PC-3 (cell line): ENCODE results near the gene CENPB.

ENCODE experiments used
- EZH2 ChIP-seq: fragments of 300-600 bp; sonication (generic); IDR thresholded peaks from one replicate; pipeline ENCODE4 v1.6.1; 2017; ENCODE audit warnings: antibody characterized with exemption, mild to moderate bottlenecking, low read length; ENCODE audit not compliant: unreplicated experiment
- TF ChIP-seq, protein P1 (sequence below): fragments of 300-600 bp; sonication (generic); conservative IDR thresholded peaks from 2 replicates; pipeline ENCODE4 v1.5.1; 2017; ENCODE audit warnings: antibody characterized with exemption, low read depth, mild to moderate bottlenecking, low read length

DNA sequence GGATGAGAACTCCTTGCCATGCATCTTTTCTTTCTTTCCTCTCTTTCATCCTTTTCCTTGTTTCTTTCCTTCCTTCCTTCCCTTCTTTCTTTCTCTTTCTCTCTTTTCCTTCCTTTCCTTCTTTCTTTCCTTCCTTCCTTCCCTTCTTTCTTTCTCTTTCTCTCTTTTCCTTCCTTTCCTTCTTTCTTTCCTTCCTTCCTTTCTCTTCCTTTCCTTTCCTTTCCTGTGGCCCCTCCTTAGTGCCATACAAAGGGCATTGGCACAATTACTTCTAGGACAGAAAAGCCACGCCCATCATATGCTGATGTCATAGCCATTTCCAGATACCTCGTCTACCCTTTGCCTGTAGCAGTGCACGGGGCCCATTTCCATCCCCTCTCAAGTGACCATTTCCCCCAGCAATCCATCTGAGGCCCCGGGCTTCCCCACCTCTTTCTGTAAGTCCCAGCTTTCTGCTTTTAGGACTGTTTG lies 2.2 kb upstream of the CENPB start:
- TF ChIP-seq, protein P1, sequence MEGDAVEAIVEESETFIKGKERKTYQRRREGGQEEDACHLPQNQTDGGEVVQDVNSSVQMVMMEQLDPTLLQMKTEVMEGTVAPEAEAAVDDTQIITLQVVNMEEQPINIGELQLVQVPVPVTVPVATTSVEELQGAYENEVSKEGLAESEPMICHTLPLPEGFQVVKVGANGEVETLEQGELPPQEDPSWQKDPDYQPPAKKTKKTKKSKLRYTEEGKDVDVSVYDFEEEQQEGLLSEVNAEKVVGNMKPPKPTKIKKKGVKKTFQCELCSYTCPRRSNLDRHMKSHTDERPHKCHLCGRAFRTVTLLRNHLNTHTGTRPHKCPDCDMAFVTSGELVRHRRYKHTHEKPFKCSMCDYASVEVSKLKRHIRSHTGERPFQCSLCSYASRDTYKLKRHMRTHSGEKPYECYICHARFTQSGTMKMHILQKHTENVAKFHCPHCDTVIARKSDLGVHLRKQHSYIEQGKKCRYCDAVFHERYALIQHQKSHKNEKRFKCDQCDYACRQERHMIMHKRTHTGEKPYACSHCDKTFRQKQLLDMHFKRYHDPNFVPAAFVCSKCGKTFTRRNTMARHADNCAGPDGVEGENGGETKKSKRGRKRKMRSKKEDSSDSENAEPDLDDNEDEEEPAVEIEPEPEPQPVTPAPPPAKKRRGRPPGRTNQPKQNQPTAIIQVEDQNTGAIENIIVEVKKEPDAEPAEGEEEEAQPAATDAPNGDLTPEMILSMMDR = no peak
- no peak for TF ChIP-seq EZH2
